Non-pigmented ciliary epithelial cell (primary cell): ENCODE results near the gene ETV3.
"Not testable (repeated sequence)": the region's sequence is repeated elsewhere in the genome, so short reads cannot be mapped to it uniquely, and the experiment has no call there.

Source experiments
- DNase-seq: peaks from one replicate; pipeline ENCODE4 v3.0.0-alpha.2; 2010; ENCODE audit warnings: low read depth

ETV3 gene

GRCh38 chr1:157138220-157139051 lies at the start of gene ETV3:
ETV3 (minus strand) TSS chr1:157138395; CDS start chr1:157136352, 2,043 bp downstream.
- peak; percentile 60 for DNase-seq

GRCh38 chr1:157186281-157186992 lies 48.2 kb upstream of the ETV3 start:
- no peak for DNase-seq

- DNase-seq: no peak
Measured at GRCh38 chr1:157183870-157184269, 45.7 kb upstream of the ETV3 start.

- not testable (repeated sequence) for DNase-seq
Measured at GRCh38 chr1:157182371-157182770, 44.2 kb upstream of the ETV3 start.

GRCh38 chr1:157181790-157182189 lies 43.6 kb upstream of the ETV3 start:
- no peak for DNase-seq

GRCh38 chr1:157181258-157181657 lies 43.1 kb upstream of the ETV3 start:
- DNase-seq: no peak

GRCh38 chr1:157178490-157178889 lies 40.3 kb upstream of the ETV3 start:
- no peak for DNase-seq

- no peak for DNase-seq
Measured at GRCh38 chr1:157177733-157178394, 39.7 kb upstream of the ETV3 start.

GRCh38 chr1:157176591-157177121 lies 38.5 kb upstream of the ETV3 start:
- DNase-seq: no peak

GRCh38 chr1:157176016-157176415 lies 37.8 kb upstream of the ETV3 start:
- DNase-seq: no peak

GRCh38 chr1:157173900-157174410 lies 35.8 kb upstream of the ETV3 start:
- DNase-seq: no peak

GRCh38 chr1:157173241-157173640 lies 35.0 kb upstream of the ETV3 start:
- not testable (repeated sequence) for DNase-seq

- DNase-seq: not testable (repeated sequence)
Measured at GRCh38 chr1:157172591-157172990, 34.4 kb upstream of the ETV3 start.

GRCh38 chr1:157171903-157172503 lies 33.8 kb upstream of the ETV3 start:
- DNase-seq: not testable (repeated sequence)

GRCh38 chr1:157170677-157171515 lies 32.7 kb upstream of the ETV3 start:
- DNase-seq: no peak

GRCh38 chr1:157168015-157168414 lies 29.8 kb upstream of the ETV3 start:
- DNase-seq: no peak

GRCh38 chr1:157167437-157167836 lies 29.2 kb upstream of the ETV3 start:
- no peak for DNase-seq

- DNase-seq: no peak
Measured at GRCh38 chr1:157166590-157166989, 28.4 kb upstream of the ETV3 start.

GRCh38 chr1:157163273-157164127 lies 25.3 kb upstream of the ETV3 start:
- DNase-seq: no peak

- DNase-seq: no peak
Measured at GRCh38 chr1:157162345-157162744, 24.1 kb upstream of the ETV3 start.
